MM.1S (cell line): Measurements from ENCODE around the gene ID3.

Experiments used
- CTCF ChIP-seq: fragments of 300-600 bp; sonication (generic); IDR thresholded peaks from 2 replicates; pipeline ENCODE4 v1.5.1; 2016; ENCODE audit warnings: antibody characterized with exemption, low read length, mixed read lengths
- EZH2 ChIP-seq: fragments of 300-600 bp; sonication (generic); optimal IDR thresholded peaks from 2 replicates; pipeline ENCODE3; 2017; ENCODE audit warnings: low read depth, mild to moderate bottlenecking, antibody characterized with exemption, low read length, mixed read lengths

GRCh38 chr1:23593042-23593521 is 33.8 kb upstream of the ID3 start:
- no peak for TF ChIP-seq CTCF
- no peak for TF ChIP-seq EZH2
